ENCODE measurements around the gene TRIO. TPM values are rescaled to one million over a fixed set of nuclear protein-coding genes. Genes with fewer than 3 reads are reported as not detected.

TRIO gene
- polyA plus RNA-seq, 2 donors, result 10.3 to 22.8 TPM

DNA sequence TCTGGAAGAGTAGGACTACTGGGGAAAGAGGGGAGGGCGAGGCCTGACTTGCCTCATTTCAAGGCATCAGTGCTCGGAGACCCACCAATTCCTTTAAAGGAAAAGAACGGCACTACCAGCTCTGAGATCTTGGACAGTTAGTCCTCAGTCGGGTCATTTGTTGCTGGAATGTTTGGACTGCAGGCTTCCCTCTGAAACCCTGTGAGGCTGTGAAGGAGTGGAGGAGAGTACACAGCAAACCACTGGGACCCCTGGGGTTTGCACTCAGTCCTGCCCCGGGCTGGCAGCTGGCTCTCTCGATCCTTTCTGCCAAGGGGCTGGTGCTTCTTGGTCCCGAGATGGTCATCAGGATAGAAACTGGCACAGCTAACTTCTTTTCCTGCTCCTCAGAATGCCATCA, 194.5 kb downstream of the TRIO start:
- Histone ChIP-seq H3K4me1 (ENCODE audit: control insufficient read depth in 2 of 2, insufficient read depth in 2 of 2, low read length in 1 of 2) (no peaks in the 10 kb centered on the region), H3K9me3 (ENCODE audit: control insufficient read depth in 2 of 2, insufficient read depth in 1 of 2, low read depth in 1 of 2, low read length in 1 of 2) (no peaks in the 10 kb centered on the region), H3K27me3 (ENCODE audit: control insufficient read depth in 1 of 2, insufficient read depth in 2 of 2, low read length in 2 of 2) (no peaks in the 10 kb centered on the region), H3K4me3 (ENCODE audit: low read depth in 1 of 2, low read length in 2 of 2) (no peak overlapping the region), H3K27ac (ENCODE audit: low read depth in 2 of 2, low read length in 1 of 2) (no peak overlapping the region), H3K36me3 (ENCODE audit: control insufficient read depth in 2 of 2, insufficient read depth in 2 of 2, low read length in 1 of 2) (peaks cover 3 to 19% of the 10 kb centered on the region in 2 donors)
- 82% methylated on average over 7 of the region's 7 CpGs for WGBS, 2 donors

DNA sequence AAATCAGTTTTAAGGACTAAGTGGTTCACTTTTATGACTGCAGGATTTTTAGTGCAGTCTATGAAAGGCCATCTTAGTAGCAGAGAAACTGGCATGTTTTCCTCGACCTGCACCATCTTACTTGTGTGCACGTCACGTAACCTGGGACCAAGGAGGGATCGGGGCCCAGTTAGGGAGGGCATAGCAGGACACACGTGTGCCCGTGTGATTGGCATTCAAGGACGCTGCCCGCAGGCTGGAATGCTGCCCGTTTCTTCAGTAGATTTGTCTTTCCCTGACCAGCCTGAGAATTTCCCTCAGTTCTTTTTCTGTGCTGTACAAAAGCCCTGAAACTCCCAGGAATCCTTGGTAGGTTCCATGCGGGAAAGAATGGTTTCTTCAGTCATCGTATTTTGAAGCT, 196.3 kb downstream of the TRIO start:
- WGBS, 2 donors, result 70 to 88% methylated on average over 11 of the region's 11 CpGs
- no peak overlapping the region for H3K4me3 ChIP-seq (ENCODE audit: low read depth in 1 of 2, low read length in 2 of 2)
- H3K27me3 ChIP-seq (ENCODE audit: control insufficient read depth in 1 of 2, insufficient read depth in 2 of 2, low read length in 2 of 2), result no peaks in the 10 kb centered on the region
- H3K4me1 ChIP-seq (ENCODE audit: control insufficient read depth in 2 of 2, insufficient read depth in 2 of 2, low read length in 1 of 2), result no peaks in the 10 kb centered on the region
- H3K36me3 ChIP-seq (ENCODE audit: control insufficient read depth in 2 of 2, insufficient read depth in 2 of 2, low read length in 1 of 2), result peaks cover 3 to 14% of the 10 kb centered on the region in 2 donors
- H3K9me3 ChIP-seq (ENCODE audit: control insufficient read depth in 2 of 2, insufficient read depth in 1 of 2, low read depth in 1 of 2, low read length in 1 of 2), result no peaks in the 10 kb centered on the region
- no peak overlapping the region for H3K27ac ChIP-seq (ENCODE audit: low read depth in 2 of 2, low read length in 1 of 2)

DNA sequence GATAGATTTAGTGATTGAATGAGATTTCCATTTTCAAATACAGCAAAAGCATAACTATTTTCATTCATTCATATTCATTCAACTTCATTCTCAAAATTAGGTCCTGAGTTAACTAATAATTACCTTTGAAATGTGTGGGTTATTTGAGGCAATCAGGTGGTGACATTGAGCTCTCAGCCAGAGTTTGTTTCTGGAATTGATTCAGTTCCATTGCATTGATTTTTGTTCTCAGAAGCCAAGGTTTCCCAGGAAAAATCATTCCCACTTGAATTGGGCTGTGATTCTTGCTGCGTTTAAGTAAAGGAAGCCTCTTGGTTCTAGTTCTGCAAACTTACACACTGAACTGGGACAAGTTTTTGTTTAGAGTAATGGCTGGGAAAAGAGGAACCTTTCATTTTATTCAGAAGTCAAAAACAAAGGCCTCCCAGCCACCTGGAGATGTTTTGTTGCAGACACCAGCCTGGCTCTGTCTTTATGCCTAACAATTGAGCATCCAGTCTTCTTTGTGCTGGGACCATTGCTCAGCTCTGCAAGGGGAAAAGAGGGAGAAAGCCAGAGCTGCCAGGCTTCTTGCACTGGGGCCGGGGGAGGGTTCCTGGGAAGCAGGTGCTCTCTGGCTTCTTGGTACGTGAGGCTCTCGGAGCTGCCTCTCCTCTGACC, 198.6 kb downstream of the TRIO start:
- 78 to 79% methylated on average over 4 of the region's 4 CpGs for WGBS, 2 donors
- Histone ChIP-seq H3K36me3 (ENCODE audit: control insufficient read depth in 2 of 2, insufficient read depth in 2 of 2, low read length in 1 of 2) (peaks cover 3 to 9% of the 10 kb centered on the region in 2 donors), H3K4me3 (ENCODE audit: low read depth in 1 of 2, low read length in 2 of 2) (no peak overlapping the region), H3K9me3 (ENCODE audit: control insufficient read depth in 2 of 2, insufficient read depth in 1 of 2, low read depth in 1 of 2, low read length in 1 of 2) (no peaks in the 10 kb centered on the region), H3K4me1 (ENCODE audit: control insufficient read depth in 2 of 2, insufficient read depth in 2 of 2, low read length in 1 of 2) (no peaks in the 10 kb centered on the region), H3K27me3 (ENCODE audit: control insufficient read depth in 1 of 2, insufficient read depth in 2 of 2, low read length in 2 of 2) (no peaks in the 10 kb centered on the region), H3K27ac (ENCODE audit: low read depth in 2 of 2, low read length in 1 of 2) (no peak overlapping the region)

DNA sequence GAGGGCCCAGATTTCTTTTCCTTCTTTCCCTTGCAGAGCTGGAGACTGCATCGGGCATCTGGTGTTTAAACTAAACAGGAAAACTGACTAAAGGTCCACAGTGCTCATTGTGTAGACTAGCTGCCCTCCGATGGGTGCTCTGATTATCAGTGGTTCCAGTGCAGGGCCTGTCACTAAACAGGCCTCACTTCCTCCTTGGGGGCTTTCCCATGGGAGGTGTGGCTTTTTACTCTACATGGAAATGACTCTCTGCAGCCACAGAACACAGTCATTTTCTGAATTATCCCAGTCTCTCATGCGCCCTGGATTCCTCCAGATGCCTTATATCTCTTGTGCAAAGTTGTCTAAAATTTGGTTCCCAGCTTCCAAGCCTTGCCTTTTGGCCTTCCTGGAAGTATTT, 199.2 kb downstream of the TRIO start:
- WGBS, 2 donors, result 44 to 59% methylated on average over 3 of the region's 3 CpGs

DNA sequence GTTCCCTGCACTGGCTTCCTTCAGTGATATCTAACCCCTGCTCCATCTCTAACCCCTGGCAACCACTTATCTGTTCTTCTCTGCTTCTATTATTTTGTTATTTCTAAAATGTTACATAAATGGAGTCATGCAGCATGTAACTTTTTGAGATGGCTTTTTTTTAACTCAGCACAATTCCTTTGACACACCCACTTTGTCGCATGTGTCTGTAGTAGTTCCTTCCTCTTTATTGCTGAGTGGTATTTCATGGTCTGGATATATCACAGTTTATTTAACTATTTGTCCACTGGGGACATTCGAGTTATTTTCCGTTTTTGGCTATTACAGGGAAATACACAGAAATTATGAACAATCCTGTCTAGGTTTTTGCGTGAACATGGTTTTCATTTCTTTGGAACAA, 200.2 kb downstream of the TRIO start:
- 86 to 87% methylated on average over 4 of the region's 4 CpGs for whole genome bisulfite sequencing, 2 donors
- no peak overlapping the region for H3K27ac ChIP-seq (ENCODE audit: low read depth in 2 of 2, low read length in 1 of 2)
- H3K27me3 ChIP-seq (ENCODE audit: control insufficient read depth in 1 of 2, insufficient read depth in 2 of 2, low read length in 2 of 2), result no peaks in the 10 kb centered on the region
- no peaks in the 10 kb centered on the region for H3K4me1 ChIP-seq (ENCODE audit: control insufficient read depth in 2 of 2, insufficient read depth in 2 of 2, low read length in 1 of 2)
- peaks cover 0 to 3% of the 10 kb centered on the region in 2 donors for H3K36me3 ChIP-seq (ENCODE audit: control insufficient read depth in 2 of 2, insufficient read depth in 2 of 2, low read length in 1 of 2)
- no peaks in the 10 kb centered on the region for H3K9me3 ChIP-seq (ENCODE audit: control insufficient read depth in 2 of 2, insufficient read depth in 1 of 2, low read depth in 1 of 2, low read length in 1 of 2)
- H3K4me3 ChIP-seq (ENCODE audit: low read depth in 1 of 2, low read length in 2 of 2), result no peak overlapping the region

More for the DNA sequence above, 199.2 kb downstream of the TRIO start:
- no peaks in the 10 kb centered on the region for H3K27me3 ChIP-seq (ENCODE audit: control insufficient read depth in 1 of 2, insufficient read depth in 2 of 2, low read length in 2 of 2)
- H3K27ac ChIP-seq (ENCODE audit: low read depth in 2 of 2, low read length in 1 of 2), result no peak overlapping the region
- no peak overlapping the region for H3K4me3 ChIP-seq (ENCODE audit: low read depth in 1 of 2, low read length in 2 of 2)
- no peaks in the 10 kb centered on the region for H3K4me1 ChIP-seq (ENCODE audit: control insufficient read depth in 2 of 2, insufficient read depth in 2 of 2, low read length in 1 of 2)
- no peaks in the 10 kb centered on the region for H3K9me3 ChIP-seq (ENCODE audit: control insufficient read depth in 2 of 2, insufficient read depth in 1 of 2, low read depth in 1 of 2, low read length in 1 of 2)
- H3K36me3 ChIP-seq (ENCODE audit: control insufficient read depth in 2 of 2, insufficient read depth in 2 of 2, low read length in 1 of 2), result peaks cover 3 to 7% of the 10 kb centered on the region in 2 donors

DNA sequence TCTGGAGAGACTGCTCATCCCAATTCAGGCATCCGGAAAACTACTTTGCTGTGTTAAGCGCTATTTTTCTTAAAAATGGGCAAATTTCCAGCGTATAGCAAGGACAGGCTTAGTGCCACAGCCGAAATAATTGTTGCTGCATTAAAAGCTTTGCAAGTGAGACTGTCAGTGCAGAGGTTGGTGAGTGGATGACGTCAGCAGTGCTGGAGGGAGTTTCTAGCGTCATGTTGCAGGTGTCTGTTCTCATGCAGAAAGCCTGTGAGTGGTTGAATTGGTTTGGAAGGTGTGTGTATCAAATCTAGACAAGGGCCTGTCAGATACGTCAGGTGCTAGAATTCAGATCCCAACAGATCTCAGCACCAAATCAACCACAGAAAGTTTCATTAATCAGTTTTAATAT, 204.4 kb downstream of the TRIO start:
- no peaks in the 10 kb centered on the region for H3K36me3 ChIP-seq (ENCODE audit: control insufficient read depth in 2 of 2, insufficient read depth in 2 of 2, low read length in 1 of 2)
- H3K4me3 ChIP-seq (ENCODE audit: low read depth in 1 of 2, low read length in 2 of 2), result no peak overlapping the region
- no peaks in the 10 kb centered on the region for H3K27me3 ChIP-seq (ENCODE audit: control insufficient read depth in 1 of 2, insufficient read depth in 2 of 2, low read length in 2 of 2)
- no peaks in the 10 kb centered on the region for H3K4me1 ChIP-seq (ENCODE audit: control insufficient read depth in 2 of 2, insufficient read depth in 2 of 2, low read length in 1 of 2)
- no peaks in the 10 kb centered on the region for H3K9me3 ChIP-seq (ENCODE audit: control insufficient read depth in 2 of 2, insufficient read depth in 1 of 2, low read depth in 1 of 2, low read length in 1 of 2)
- 75 to 78% methylated on average over 7 of the region's 7 CpGs for WGBS, 2 donors
- no peak overlapping the region for H3K27ac ChIP-seq (ENCODE audit: low read depth in 2 of 2, low read length in 1 of 2)

DNA sequence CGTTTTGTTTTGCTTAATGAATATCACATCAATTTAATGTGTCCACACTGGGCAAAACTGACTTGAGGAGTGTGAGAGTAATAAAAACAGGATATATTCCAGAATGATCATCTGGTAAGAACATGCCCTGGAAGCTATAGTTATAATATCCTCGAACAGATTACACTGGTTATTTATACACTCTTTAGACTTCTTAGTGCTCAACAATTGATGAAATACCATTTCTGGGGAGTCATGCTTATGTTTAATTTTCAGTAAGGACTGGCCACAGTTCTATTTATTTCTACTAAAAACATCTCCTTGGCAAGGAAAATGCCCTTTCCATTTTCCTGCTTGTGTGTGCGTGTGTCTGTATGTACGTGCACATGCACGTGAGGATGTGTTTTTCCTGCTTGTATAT, 205.0 kb downstream of the TRIO start:
- Histone ChIP-seq H3K9me3 (ENCODE audit: control insufficient read depth in 2 of 2, insufficient read depth in 1 of 2, low read depth in 1 of 2, low read length in 1 of 2) (no peaks in the 10 kb centered on the region), H3K36me3 (ENCODE audit: control insufficient read depth in 2 of 2, insufficient read depth in 2 of 2, low read length in 1 of 2) (no peaks in the 10 kb centered on the region), H3K4me1 (ENCODE audit: control insufficient read depth in 2 of 2, insufficient read depth in 2 of 2, low read length in 1 of 2) (no peaks in the 10 kb centered on the region), H3K27ac (ENCODE audit: low read depth in 2 of 2, low read length in 1 of 2) (no peak overlapping the region), H3K27me3 (ENCODE audit: control insufficient read depth in 1 of 2, insufficient read depth in 2 of 2, low read length in 2 of 2) (no peaks in the 10 kb centered on the region), H3K4me3 (ENCODE audit: low read depth in 1 of 2, low read length in 2 of 2) (no peak overlapping the region)
- WGBS, 2 donors, result 73 to 76% methylated on average over 5 of the region's 5 CpGs

DNA sequence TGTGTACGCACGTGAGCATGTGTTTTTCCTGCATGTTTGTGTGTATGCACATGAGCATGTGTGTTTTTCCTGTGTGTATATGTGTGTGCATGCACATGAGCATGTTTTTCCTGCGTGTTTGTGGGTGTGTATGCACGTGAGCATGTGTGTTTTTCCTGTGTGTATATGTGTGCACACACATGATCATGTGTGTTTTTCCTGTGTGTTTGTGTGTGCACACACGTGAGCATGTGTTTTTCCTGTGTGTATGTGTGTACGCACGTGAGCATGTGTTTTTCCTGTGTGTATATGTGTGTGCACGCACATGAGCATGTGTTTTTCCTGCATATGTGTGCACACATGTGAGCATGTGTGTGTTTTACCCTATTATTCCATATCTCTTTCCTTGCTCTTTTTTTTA, 205.9 kb downstream of the TRIO start:
- Histone ChIP-seq H3K4me1 (ENCODE audit: control insufficient read depth in 2 of 2, insufficient read depth in 2 of 2, low read length in 1 of 2) (no peaks in the 10 kb centered on the region), H3K4me3 (ENCODE audit: low read depth in 1 of 2, low read length in 2 of 2) (no peak overlapping the region), H3K9me3 (ENCODE audit: control insufficient read depth in 2 of 2, insufficient read depth in 1 of 2, low read depth in 1 of 2, low read length in 1 of 2) (no peaks in the 10 kb centered on the region), H3K36me3 (ENCODE audit: control insufficient read depth in 2 of 2, insufficient read depth in 2 of 2, low read length in 1 of 2) (peaks cover 0 to 2% of the 10 kb centered on the region in 2 donors), H3K27ac (ENCODE audit: low read depth in 2 of 2, low read length in 1 of 2) (no peak overlapping the region), H3K27me3 (ENCODE audit: control insufficient read depth in 1 of 2, insufficient read depth in 2 of 2, low read length in 2 of 2) (no peaks in the 10 kb centered on the region)
- WGBS, 2 donors, result 91 to 93% methylated on average over 8 of the region's 8 CpGs

DNA sequence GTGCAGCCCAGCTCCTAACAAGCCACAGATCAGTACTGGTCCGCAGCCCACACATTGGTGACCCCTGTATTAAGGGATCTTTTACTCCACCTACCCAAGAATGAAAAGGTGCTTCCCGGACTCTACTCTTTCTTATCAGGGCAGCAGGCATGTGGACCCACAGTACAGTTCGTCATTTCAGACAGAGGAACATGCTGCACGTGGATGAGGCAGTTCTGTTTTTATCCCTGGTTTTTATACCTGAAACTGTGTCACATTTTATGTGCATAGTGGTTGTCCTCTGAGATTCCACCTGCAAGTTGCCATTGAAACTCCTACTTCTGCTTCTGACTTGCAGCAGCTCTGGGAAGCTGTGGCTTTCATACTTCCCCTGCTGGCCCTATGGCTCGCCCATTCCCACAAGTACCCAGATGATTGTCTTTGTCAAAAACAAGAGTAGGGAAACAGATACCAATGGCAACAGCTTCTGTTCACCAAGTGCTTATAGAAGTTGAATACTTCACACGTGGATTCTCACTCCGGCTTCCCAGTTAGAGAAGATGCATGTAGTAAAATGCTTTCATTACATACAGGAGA, 208.0 kb downstream of the TRIO start:
- Histone ChIP-seq H3K27ac (ENCODE audit: low read depth in 2 of 2, low read length in 1 of 2) (no peak overlapping the region), H3K4me1 (ENCODE audit: control insufficient read depth in 2 of 2, insufficient read depth in 2 of 2, low read length in 1 of 2) (no peaks in the 10 kb centered on the region), H3K27me3 (ENCODE audit: control insufficient read depth in 1 of 2, insufficient read depth in 2 of 2, low read length in 2 of 2) (no peaks in the 10 kb centered on the region), H3K9me3 (ENCODE audit: control insufficient read depth in 2 of 2, insufficient read depth in 1 of 2, low read depth in 1 of 2, low read length in 1 of 2) (no peaks in the 10 kb centered on the region), H3K4me3 (ENCODE audit: low read depth in 1 of 2, low read length in 2 of 2) (no peak overlapping the region), H3K36me3 (ENCODE audit: control insufficient read depth in 2 of 2, insufficient read depth in 2 of 2, low read length in 1 of 2) (peaks cover 0 to 2% of the 10 kb centered on the region in 2 donors)
- WGBS, 2 donors, result 76 to 83% methylated on average over 7 of the region's 7 CpGs

Data from esophagus (tissue), 2 donors.